ENCODE measurements around the gene KLHL40.

Gene KLHL40

GRCh38 chr3:42690766-42691680 is 5.7 kb downstream of the KLHL40 start:
- no peak for DNase-seq (ENCODE audit: low spot score)

- no peak for DNase-seq (ENCODE audit: low spot score)
Measured at GRCh38 chr3:42691816-42692666, 6.7 kb downstream of the KLHL40 start.

- DNase-seq (ENCODE audit: low spot score) = no peak
Measured at GRCh38 chr3:42692667-42693529, 7.6 kb downstream of the KLHL40 start.

GRCh38 chr3:42693530-42693930 is 8.2 kb downstream of the KLHL40 start:
- DNase-seq (ENCODE audit: low spot score) = no peak

GRCh38 chr3:42694366-42694765 is 9.0 kb downstream of the KLHL40 start:
- DNase-seq (ENCODE audit: low spot score) = no peak

- DNase-seq (ENCODE audit: low spot score) = no peak
Measured at GRCh38 chr3:42696356-42697288, 11.3 kb downstream of the KLHL40 start.

GRCh38 chr3:42697289-42698051 is 12.1 kb downstream of the KLHL40 start:
- no peak for DNase-seq (ENCODE audit: low spot score)

GRCh38 chr3:42698216-42698910 is 13.0 kb downstream of the KLHL40 start:
- no peak for DNase-seq (ENCODE audit: low spot score)

- no peak for DNase-seq (ENCODE audit: low spot score)
Measured at GRCh38 chr3:42698911-42699230, 13.5 kb downstream of the KLHL40 start.

GRCh38 chr3:42699511-42699971 is 14.2 kb downstream of the KLHL40 start:
- DNase-seq (ENCODE audit: low spot score) = no peak

GRCh38 chr3:42700366-42701288 is 15.3 kb downstream of the KLHL40 start:
- no peak for DNase-seq (ENCODE audit: low spot score)

- DNase-seq (ENCODE audit: low spot score) = peak; percentile 92
Measured at GRCh38 chr3:42701371-42702065, 16.2 kb downstream of the KLHL40 start.

GRCh38 chr3:42702066-42702951 is 17.0 kb downstream of the KLHL40 start, which contains the start of gene HHATL:
Gene HHATL (minus strand): TSS chr3:42702798. CDS start chr3:42700826, 1,972 bp downstream.
- DNase-seq (ENCODE audit: low spot score) = no peak

GRCh38 chr3:42702982-42703694 is 17.8 kb downstream of the KLHL40 start:
- DNase-seq (ENCODE audit: low spot score) = no peak

GRCh38 chr3:42703695-42704025 is 18.3 kb downstream of the KLHL40 start:
- DNase-seq (ENCODE audit: low spot score) = no peak

Data from HuH-7 (cell line).